ENCODE measurements around the gene KRTAP1-1.

- no peak for TF ChIP-seq CTCF (conservative IDR thresholded peaks at IDR 0.05; ENCODE audit: low read depth, low read length)
- TF ChIP-seq POLR2A (IDR thresholded peaks at IDR 0.05; ENCODE audit: low read depth, low read length), result no peak
- TF ChIP-seq NFE2L2 (IDR thresholded peaks at IDR 0.05; ENCODE audit: low read depth, low read length), result no peak
- no peak for TF ChIP-seq RAD21 (IDR thresholded peaks at IDR 0.05; ENCODE audit: low read length)
- TF ChIP-seq MAZ (IDR thresholded peaks at IDR 0.05; ENCODE audit: borderline replicate concordance, low read depth, low read length), result no peak
- TF ChIP-seq USF2 (IDR thresholded peaks at IDR 0.05; ENCODE audit: low read depth, low read length), result no peak
- TF ChIP-seq MAFK (IDR thresholded peaks at IDR 0.05; ENCODE audit: low read depth, low read length), result no peak
These were observed 24.6 kb downstream of the KRTAP1-1 start for GRCh38 chr17:41016578-41017215.
